Activated CD8-positive, alpha-beta T cell treated with anti-CD3 and anti-CD28 coated beads, Interleukin-2, amount 10 ng/mL, durations not matched to agents 7 days and 5 days (primary cell): ENCODE data around the gene SPHKAP. TPM values are rescaled to one million over a fixed set of nuclear protein-coding genes. Genes with fewer than 3 reads are reported as not detected.
"Not testable (repeated sequence)": the region's sequence is repeated elsewhere in the genome, so short reads cannot be mapped to it uniquely, and the experiment has no call there.

Source experiments
- ATAC-seq: fragments of 150-1000 bp; cut with Tn5 transposase; one replicate; pipeline ENCODE4 v1.10.0; 2021; ENCODE audit warnings: moderate library complexity
- CTCF ChIA-PET: fragments of 350-600 bp; sonication (Branson Sonifier 250); formaldehyde crosslinking; loops from one replicate; lab custom pipeline; 2021; ENCODE audit warnings: antibody characterized with exemption; lab: Charles Lee
- POLR2A ChIA-PET: fragments of 350-600 bp; sonication (Branson Sonifier 250); formaldehyde crosslinking; loops from one replicate; lab custom pipeline; 2021; ENCODE audit warnings: antibody characterized with exemption; lab: Charles Lee
- DNase-seq: peaks from one replicate; pipeline ENCODE4 v3.0.0-alpha.2; 2020
- H3K27ac Mint-ChIP-seq: one replicate; pipeline ENCODE4 v1.8.0; 2021; ENCODE audit warnings: mild to moderate bottlenecking, mixed read lengths
- H3K27me3 Mint-ChIP-seq: one replicate; pipeline ENCODE4 v1.8.0; 2021; ENCODE audit warnings: low read depth, mixed read lengths
- H3K36me3 Mint-ChIP-seq: one replicate; pipeline ENCODE4 v1.8.0; 2021; ENCODE audit warnings: low read depth, mixed read lengths
- H3K4me1 Mint-ChIP-seq: one replicate; pipeline ENCODE4 v1.8.0; 2021; ENCODE audit warnings: low read depth, mixed read lengths
- H3K4me3 Mint-ChIP-seq: one replicate; pipeline ENCODE4 v1.8.0; 2021; ENCODE audit warnings: mild to moderate bottlenecking, mixed read lengths
- H3K9me3 Mint-ChIP-seq: one replicate; pipeline ENCODE4 v1.8.0; 2022; ENCODE audit warnings: mixed read lengths; ENCODE audit not compliant: insufficient read depth
- total RNA-seq, 2 experiments: library from RNA; stranded (reverse); gene quantifications; one replicate each; pipeline ENCODE4 v1.2.3, GENCODE V29; 2021

The SPHKAP gene, protein sequence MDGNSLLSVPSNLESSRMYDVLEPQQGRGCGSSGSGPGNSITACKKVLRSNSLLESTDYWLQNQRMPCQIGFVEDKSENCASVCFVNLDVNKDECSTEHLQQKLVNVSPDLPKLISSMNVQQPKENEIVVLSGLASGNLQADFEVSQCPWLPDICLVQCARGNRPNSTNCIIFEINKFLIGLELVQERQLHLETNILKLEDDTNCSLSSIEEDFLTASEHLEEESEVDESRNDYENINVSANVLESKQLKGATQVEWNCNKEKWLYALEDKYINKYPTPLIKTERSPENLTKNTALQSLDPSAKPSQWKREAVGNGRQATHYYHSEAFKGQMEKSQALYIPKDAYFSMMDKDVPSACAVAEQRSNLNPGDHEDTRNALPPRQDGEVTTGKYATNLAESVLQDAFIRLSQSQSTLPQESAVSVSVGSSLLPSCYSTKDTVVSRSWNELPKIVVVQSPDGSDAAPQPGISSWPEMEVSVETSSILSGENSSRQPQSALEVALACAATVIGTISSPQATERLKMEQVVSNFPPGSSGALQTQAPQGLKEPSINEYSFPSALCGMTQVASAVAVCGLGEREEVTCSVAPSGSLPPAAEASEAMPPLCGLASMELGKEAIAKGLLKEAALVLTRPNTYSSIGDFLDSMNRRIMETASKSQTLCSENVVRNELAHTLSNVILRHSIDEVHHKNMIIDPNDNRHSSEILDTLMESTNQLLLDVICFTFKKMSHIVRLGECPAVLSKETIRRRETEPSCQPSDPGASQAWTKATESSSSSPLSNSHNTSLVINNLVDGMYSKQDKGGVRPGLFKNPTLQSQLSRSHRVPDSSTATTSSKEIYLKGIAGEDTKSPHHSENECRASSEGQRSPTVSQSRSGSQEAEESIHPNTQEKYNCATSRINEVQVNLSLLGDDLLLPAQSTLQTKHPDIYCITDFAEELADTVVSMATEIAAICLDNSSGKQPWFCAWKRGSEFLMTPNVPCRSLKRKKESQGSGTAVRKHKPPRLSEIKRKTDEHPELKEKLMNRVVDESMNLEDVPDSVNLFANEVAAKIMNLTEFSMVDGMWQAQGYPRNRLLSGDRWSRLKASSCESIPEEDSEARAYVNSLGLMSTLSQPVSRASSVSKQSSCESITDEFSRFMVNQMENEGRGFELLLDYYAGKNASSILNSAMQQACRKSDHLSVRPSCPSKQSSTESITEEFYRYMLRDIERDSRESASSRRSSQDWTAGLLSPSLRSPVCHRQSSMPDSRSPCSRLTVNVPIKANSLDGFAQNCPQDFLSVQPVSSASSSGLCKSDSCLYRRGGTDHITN (N-terminal part only)
- not detected for total RNA-seq

DNA sequence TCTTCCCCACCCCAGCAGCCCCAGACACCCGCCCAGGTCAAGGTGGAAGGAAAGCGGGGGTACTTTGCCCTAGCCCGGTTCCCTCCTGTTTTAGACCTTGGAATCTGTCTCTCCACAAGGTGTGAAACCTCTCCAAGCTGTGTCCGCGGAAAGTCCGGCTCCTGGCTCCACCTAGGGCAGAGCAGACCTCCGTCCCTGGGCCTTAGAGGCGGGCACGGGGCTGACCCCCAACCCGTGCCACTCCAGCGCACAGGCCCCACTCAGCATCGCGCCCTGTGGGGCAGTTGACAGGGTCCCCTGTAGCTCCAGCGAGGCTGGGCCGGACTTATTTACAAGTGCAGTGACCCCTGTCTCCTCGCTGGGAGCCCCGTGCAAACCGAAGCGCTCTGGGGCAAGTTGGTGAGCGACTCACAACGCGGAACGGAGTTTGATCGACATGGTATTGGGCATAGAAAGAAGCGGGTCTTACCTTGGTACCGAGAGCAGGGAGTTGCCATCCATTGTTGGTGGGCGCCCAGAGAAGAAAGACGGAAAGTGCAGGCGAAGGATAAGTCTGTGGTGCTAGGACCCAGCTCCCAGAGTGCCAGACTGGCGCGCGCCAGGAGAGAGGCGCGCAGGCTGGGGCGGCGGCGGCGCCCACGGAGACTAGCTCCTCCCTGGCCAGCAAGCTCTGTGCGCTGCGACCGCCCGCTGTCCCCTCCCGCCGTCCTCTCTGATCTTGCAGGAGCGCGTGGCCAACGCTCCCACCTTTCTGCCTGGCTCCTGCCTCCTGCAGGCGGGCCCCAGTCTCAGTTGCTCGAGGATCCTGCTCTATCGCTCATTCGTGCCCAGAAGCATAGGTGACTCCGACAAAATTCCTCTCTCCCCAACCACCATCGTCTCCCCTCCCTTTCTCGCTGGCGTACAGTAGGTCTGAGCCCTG lies at the start of gene SPHKAP:
SPHKAP (minus strand) TSS at position 590 of the 922 bp plus-strand sequence; CDS start at position 501, 89 bp downstream.
- H3K27ac Mint-ChIP-seq, result no peak within 1 kb of the TSS

GRCh38 chr2:228227466-228227865 lies 46.0 kb upstream of the SPHKAP start:
- H3K36me3 Mint-ChIP-seq, result no peaks in the 10 kb centered on the region
- ATAC-seq (no peak), DNase-seq (no peak)
- H3K27me3 Mint-ChIP-seq, result no peaks in the 10 kb centered on the region
- POLR2A ChIA-PET, result no interaction called here
- no peaks in the 10 kb centered on the region for H3K9me3 Mint-ChIP-seq
- H3K27ac Mint-ChIP-seq, result no peak overlapping the region
- CTCF ChIA-PET, result no interaction called here
- no peak overlapping the region for H3K4me3 Mint-ChIP-seq
- H3K4me1 Mint-ChIP-seq, result no peaks in the 10 kb centered on the region

More for the DNA sequence above, at the start of gene SPHKAP:
- no peak for ATAC-seq
- H3K27me3 Mint-ChIP-seq, result peaks cover 10% of the 10 kb centered on the region
- H3K36me3 Mint-ChIP-seq, result peaks cover 3% of the 10 kb centered on the region
- CTCF ChIA-PET, result no interaction called here
- POLR2A ChIA-PET, result no interaction called here
- no peaks in the 10 kb centered on the region for H3K4me1 Mint-ChIP-seq
- DNase-seq, result no peak
- no peak within 1 kb of the TSS for H3K4me3 Mint-ChIP-seq
- peaks cover 6% of the 10 kb centered on the region for H3K9me3 Mint-ChIP-seq

DNA sequence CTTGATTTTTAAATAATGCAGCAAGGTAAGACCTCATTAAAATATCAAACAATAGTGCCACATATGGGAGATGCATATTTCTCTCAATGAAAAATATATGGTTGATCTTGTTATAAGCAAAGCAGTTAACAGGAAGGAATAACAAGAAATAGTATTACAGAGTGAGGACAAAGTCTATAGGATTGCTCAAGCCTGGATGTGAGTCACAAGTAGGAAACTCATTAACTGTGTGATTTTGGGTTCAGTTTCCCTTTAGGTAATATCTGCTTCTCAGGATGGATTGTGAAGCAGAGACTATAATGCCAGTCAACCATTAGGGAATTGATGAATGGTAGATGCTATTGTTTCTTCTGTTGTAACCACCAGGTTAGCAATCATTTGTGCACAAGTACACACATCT lies 42.9 kb upstream of the SPHKAP start:
- Mint-ChIP-seq H3K27me3 (no peaks in the 10 kb centered on the region), H3K27ac (no peak overlapping the region), H3K9me3 (no peaks in the 10 kb centered on the region), H3K4me1 (no peaks in the 10 kb centered on the region), H3K4me3 (no peak overlapping the region), H3K36me3 (no peaks in the 10 kb centered on the region)
- ChIA-PET POLR2A (no interaction called here), CTCF (no interaction called here)
- no peak for ATAC-seq
- no peak for DNase-seq

DNA sequence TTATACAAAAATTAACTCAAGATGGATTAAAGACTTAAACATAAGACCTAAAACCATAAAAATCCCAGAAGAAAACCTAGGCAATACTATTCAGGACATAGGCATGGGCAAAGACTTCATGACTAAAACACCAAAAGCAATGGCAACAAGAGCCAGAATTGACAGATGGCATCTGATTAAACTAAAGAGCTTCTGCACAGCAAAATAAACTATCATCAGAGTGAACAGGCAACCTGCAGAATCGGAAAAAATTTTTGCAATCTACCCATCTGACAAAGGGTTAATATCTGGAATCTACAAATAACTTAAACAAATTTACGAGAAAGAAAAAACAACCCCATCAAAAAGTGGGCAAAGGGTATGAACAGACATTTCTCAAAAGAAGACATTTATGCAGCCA lies 37.1 kb upstream of the SPHKAP start:
- ATAC-seq, DNase-seq, H3K4me3 Mint-ChIP-seq, H3K4me1 Mint-ChIP-seq, H3K27ac Mint-ChIP-seq, H3K36me3 Mint-ChIP-seq, H3K27me3 Mint-ChIP-seq, CTCF ChIA-PET, POLR2A ChIA-PET, H3K9me3 Mint-ChIP-seq: not testable (repeated sequence)

- POLR2A ChIA-PET, result no interaction called here
- no peak overlapping the region for H3K27ac Mint-ChIP-seq
- DNase-seq (no peak), ATAC-seq (no peak)
- no peaks in the 10 kb centered on the region for H3K36me3 Mint-ChIP-seq
- no peaks in the 10 kb centered on the region for H3K4me1 Mint-ChIP-seq
- no peaks in the 10 kb centered on the region for H3K27me3 Mint-ChIP-seq
- CTCF ChIA-PET, result no interaction called here
- H3K9me3 Mint-ChIP-seq, result peaks cover 9% of the 10 kb centered on the region
- H3K4me3 Mint-ChIP-seq, result no peak overlapping the region
Observed at GRCh38 chr2:228197504-228197903, 16.0 kb upstream of the SPHKAP start.

DNA sequence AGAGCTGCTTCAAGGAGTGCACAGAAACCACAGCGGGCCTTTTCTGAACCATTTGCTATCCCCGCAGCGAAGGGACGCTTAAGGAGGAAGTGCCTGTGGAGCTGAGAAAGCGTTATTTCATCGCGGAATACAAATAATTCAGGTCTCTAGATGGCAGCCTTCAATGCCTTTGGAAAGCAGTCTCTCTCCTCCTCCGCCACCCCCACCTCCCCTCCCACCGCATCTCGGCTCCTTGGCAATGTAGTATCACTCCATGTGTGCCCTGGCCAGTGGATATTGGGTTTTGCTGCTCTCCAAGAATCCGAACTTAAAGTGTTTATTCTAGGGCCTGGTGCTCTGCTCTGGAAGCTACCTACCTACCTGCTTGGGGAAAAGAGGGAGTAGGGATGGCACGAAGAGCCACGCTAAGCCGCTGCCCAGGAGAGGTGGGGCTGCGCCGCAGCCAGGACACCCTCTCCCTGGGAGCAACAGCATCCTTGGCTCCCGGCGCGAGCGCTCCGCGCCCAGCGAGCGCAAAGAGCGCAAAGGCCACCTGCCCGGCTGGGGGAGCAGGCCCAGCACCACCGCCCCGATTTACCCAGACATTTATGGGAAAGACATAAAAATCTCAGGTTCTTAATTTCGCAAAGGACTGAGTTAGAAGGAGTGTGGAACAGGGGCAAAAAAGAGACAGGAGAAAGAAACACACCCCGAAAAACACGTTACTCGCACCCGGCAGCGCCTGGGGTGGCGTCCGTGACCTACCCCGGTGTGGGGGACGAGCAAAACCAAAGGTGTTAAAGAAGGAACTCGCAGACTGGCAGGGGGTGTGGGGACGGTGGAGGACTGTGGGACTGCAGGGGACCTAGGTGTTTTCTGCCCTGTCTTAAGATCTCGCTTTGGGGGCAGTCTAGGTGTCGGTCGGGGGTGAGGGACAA lies 1.0 kb downstream of the SPHKAP start:
- H3K27ac Mint-ChIP-seq, result no peak overlapping the region
- peaks cover 6% of the 10 kb centered on the region for H3K9me3 Mint-ChIP-seq
- H3K27me3 Mint-ChIP-seq, result peaks cover 10% of the 10 kb centered on the region
- ChIA-PET CTCF (no interaction called here), POLR2A (no interaction called here)
- no peak overlapping the region for H3K4me3 Mint-ChIP-seq
- no peaks in the 10 kb centered on the region for H3K4me1 Mint-ChIP-seq
- ATAC-seq, result no peak
- no peak for DNase-seq
- peaks cover 3% of the 10 kb centered on the region for H3K36me3 Mint-ChIP-seq

DNA sequence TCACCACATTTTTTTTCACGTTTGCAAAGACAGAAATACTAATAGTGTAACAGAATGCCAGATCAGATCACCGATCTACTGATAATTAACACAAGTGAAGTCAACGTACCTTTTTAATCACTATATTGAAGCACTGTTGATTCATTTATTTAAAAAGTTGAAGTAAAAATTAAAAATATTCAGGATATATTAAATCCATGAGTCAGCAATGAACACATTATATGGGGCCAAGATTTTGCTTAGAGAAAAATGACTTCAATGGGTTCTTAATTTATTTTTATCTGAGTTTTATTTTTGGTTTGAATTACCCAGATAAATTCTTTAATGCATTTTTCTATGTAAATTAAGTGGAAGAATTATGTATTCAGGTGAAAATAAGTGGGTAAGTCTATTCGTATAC lies 14.2 kb downstream of the SPHKAP start:
- Mint-ChIP-seq H3K9me3 (no peaks in the 10 kb centered on the region), H3K4me3 (no peak overlapping the region), H3K36me3 (no peaks in the 10 kb centered on the region), H3K4me1 (no peaks in the 10 kb centered on the region), H3K27ac (no peak overlapping the region), H3K27me3 (no peaks in the 10 kb centered on the region)
- CTCF ChIA-PET, result no interaction called here
- no peak for DNase-seq
- POLR2A ChIA-PET, result no interaction called here
- no peak for ATAC-seq

DNA sequence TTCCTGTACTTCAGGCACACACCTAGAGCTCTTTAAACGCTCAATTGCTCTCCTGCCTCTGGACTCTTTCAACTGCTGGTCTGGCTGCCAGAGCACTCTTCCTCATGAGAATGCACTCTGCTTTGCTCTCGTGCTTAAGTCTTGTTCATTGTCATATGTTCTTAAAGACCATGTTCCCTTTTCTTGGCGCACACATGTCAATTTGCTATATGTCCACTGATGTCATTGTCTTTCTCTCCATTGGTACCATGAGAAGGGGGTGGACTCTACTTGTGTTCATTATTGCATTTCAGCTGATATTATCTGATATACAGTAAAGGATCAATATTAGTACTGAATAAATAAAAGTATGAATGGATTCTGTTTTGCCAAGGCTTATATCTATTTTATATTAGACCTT lies 16.8 kb downstream of the SPHKAP start:
- no peaks in the 10 kb centered on the region for H3K36me3 Mint-ChIP-seq

DNA sequence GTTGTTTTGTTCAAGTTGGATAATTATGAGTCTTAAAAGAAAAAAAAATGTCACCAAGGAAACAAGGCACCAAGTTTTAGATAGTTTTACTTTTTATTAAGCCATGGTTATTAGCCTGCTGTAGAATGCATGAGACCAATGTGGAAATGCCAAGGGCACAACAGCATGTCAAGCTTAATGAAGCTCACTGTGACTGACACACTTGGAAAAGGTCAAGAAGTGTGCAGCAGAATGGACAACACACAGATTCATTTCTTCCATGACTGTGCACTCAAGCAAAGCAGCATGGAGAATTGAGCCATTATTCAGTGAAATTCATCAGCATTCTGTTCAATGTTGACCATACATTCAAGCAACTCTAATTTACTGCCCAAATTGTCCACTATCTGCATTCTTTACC lies 23.6 kb downstream of the SPHKAP start:
- ChIA-PET CTCF (no interaction called here), POLR2A (no interaction called here)
- H3K4me1 Mint-ChIP-seq, result no peaks in the 10 kb centered on the region
- H3K36me3 Mint-ChIP-seq, result no peaks in the 10 kb centered on the region
- no peak overlapping the region for H3K4me3 Mint-ChIP-seq
- no peak for DNase-seq
- H3K27me3 Mint-ChIP-seq, result no peaks in the 10 kb centered on the region
- H3K9me3 Mint-ChIP-seq, result peaks cover 14% of the 10 kb centered on the region
- H3K27ac Mint-ChIP-seq, result no peak overlapping the region
- ATAC-seq, result no peak

More for the DNA sequence above, 16.8 kb downstream of the SPHKAP start:
- Mint-ChIP-seq H3K27me3 (no peaks in the 10 kb centered on the region), H3K4me1 (no peaks in the 10 kb centered on the region), H3K4me3 (no peak overlapping the region), H3K9me3 (peaks cover 10% of the 10 kb centered on the region), H3K27ac (no peak overlapping the region)
- DNase-seq (no peak), ATAC-seq (no peak)
- ChIA-PET CTCF (no interaction called here), POLR2A (no interaction called here)

GRCh38 chr2:228144961-228145360 lies 36.5 kb downstream of the SPHKAP start:
- DNase-seq (no peak), ATAC-seq (no peak)
- no peaks in the 10 kb centered on the region for H3K9me3 Mint-ChIP-seq
- no peaks in the 10 kb centered on the region for H3K36me3 Mint-ChIP-seq
- ChIA-PET CTCF (no interaction called here), POLR2A (no interaction called here)
- no peak overlapping the region for H3K4me3 Mint-ChIP-seq
- peaks cover 6% of the 10 kb centered on the region for H3K4me1 Mint-ChIP-seq
- no peaks in the 10 kb centered on the region for H3K27me3 Mint-ChIP-seq
- no peak overlapping the region for H3K27ac Mint-ChIP-seq
